H1 (cell line): ENCODE results near the gene RPL7A. TPM values are rescaled to one million over a fixed set of nuclear protein-coding genes. Genes with fewer than 3 reads are reported as not detected.

Experiments used
- ASH2L ChIP-seq: fragments of 200-600, 300-600 bp; sonication (generic); IDR thresholded peaks from one replicate; pipeline ENCODE4 v1.7.1; 2017; ENCODE audit warnings: low read length
- BRCA1 ChIP-seq: IDR thresholded peaks from 2 replicates; pipeline ENCODE4 v1.6.1; 2012; ENCODE audit warnings: low read depth, low read length, improper control_type of control experiment
- KDM1A ChIP-seq: fragments of 200-600, 300-600 bp; sonication (generic); IDR thresholded peaks from 2 replicates; pipeline ENCODE4 v1.7.1; 2016; ENCODE audit warnings: mild to moderate bottlenecking, low read length, borderline replicate concordance
- POLR2AphosphoS5 ChIP-seq: IDR thresholded peaks from 2 replicates; pipeline ENCODE4 v1.6.1; 2011; ENCODE audit warnings: low read depth, low read length
- POU5F1 ChIP-seq: IDR thresholded peaks from 2 replicates; pipeline ENCODE4 v1.6.1; 2011; ENCODE audit warnings: low read depth, mild to moderate bottlenecking, low read length, moderate library complexity
- RFX5 ChIP-seq: IDR thresholded peaks from 2 replicates; pipeline ENCODE4 v1.6.1; 2011; ENCODE audit warnings: low read depth, low read length, improper control_type of control experiment, borderline replicate concordance
- polyA plus RNA-seq, 7 experiments: library from polyadenylated mRNA; depleted of rRNA in 3 of 7; stranded (reverse) in 5 of 7; unstranded in 2 of 7; fragments of >200 nt in 5 of 7; fragments of 200-250 nt in 2 of 7; gene quantifications; 1 replicate in 5 of 7; 2 replicates in 1 of 7; 4 replicates in 1 of 7; pipeline versions ENCODE4 v1.2.1 to v1.2.3, GENCODE V29; 2011 to 2013; ENCODE audit warnings: missing spikeins in 2 of 7, mixed read lengths in 2 of 7
- total RNA-seq: library from RNA; stranded (reverse); fragmentation: NEBNext Ultra II Directional; extraction: Animal tissue kit (Norgen Biotek cat#: 25700); gene quantifications from 2 replicates; pipeline ENCODE4 v1.2.1, GENCODE V29; 2021
- TF ChIP-seq, protein P1 (sequence below): fragments of 300-600 bp; sonication (generic); IDR thresholded peaks from 2 replicates; pipeline ENCODE4 v1.7.1; 2012; ENCODE audit warnings: low read length, moderate library complexity, mild to moderate bottlenecking, inconsistent platforms; ENCODE audit not compliant: insufficient replicate concordance

Gene RPL7A
- total and polyA plus RNA-seq, 2 of the 8 experiments (the other 6 are each of a cell fraction or from before 2014, with no cell fraction given): 2,578 to 2,783 TPM

DNA sequence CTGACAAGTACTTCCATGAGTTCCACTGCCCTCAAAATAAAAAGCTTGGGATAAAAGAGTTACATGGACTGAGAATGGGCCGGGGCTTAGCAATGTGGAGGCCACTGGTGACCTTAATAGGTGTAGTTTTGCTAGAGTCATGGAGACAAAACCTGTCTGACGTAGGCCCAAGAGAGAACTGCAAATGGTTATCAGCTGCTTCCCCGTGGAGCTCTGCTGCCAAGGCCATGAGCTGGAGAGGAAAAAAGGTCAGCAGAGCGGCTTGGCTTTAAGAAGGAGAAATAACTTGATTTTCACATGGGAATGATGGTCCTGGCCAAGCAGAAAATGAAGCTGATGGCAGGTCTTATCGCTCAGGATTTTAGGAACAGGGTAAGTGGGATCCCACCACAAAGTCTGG lies 8.4 kb upstream of the RPL7A start (continued):
- TF ChIP-seq, protein P1, sequence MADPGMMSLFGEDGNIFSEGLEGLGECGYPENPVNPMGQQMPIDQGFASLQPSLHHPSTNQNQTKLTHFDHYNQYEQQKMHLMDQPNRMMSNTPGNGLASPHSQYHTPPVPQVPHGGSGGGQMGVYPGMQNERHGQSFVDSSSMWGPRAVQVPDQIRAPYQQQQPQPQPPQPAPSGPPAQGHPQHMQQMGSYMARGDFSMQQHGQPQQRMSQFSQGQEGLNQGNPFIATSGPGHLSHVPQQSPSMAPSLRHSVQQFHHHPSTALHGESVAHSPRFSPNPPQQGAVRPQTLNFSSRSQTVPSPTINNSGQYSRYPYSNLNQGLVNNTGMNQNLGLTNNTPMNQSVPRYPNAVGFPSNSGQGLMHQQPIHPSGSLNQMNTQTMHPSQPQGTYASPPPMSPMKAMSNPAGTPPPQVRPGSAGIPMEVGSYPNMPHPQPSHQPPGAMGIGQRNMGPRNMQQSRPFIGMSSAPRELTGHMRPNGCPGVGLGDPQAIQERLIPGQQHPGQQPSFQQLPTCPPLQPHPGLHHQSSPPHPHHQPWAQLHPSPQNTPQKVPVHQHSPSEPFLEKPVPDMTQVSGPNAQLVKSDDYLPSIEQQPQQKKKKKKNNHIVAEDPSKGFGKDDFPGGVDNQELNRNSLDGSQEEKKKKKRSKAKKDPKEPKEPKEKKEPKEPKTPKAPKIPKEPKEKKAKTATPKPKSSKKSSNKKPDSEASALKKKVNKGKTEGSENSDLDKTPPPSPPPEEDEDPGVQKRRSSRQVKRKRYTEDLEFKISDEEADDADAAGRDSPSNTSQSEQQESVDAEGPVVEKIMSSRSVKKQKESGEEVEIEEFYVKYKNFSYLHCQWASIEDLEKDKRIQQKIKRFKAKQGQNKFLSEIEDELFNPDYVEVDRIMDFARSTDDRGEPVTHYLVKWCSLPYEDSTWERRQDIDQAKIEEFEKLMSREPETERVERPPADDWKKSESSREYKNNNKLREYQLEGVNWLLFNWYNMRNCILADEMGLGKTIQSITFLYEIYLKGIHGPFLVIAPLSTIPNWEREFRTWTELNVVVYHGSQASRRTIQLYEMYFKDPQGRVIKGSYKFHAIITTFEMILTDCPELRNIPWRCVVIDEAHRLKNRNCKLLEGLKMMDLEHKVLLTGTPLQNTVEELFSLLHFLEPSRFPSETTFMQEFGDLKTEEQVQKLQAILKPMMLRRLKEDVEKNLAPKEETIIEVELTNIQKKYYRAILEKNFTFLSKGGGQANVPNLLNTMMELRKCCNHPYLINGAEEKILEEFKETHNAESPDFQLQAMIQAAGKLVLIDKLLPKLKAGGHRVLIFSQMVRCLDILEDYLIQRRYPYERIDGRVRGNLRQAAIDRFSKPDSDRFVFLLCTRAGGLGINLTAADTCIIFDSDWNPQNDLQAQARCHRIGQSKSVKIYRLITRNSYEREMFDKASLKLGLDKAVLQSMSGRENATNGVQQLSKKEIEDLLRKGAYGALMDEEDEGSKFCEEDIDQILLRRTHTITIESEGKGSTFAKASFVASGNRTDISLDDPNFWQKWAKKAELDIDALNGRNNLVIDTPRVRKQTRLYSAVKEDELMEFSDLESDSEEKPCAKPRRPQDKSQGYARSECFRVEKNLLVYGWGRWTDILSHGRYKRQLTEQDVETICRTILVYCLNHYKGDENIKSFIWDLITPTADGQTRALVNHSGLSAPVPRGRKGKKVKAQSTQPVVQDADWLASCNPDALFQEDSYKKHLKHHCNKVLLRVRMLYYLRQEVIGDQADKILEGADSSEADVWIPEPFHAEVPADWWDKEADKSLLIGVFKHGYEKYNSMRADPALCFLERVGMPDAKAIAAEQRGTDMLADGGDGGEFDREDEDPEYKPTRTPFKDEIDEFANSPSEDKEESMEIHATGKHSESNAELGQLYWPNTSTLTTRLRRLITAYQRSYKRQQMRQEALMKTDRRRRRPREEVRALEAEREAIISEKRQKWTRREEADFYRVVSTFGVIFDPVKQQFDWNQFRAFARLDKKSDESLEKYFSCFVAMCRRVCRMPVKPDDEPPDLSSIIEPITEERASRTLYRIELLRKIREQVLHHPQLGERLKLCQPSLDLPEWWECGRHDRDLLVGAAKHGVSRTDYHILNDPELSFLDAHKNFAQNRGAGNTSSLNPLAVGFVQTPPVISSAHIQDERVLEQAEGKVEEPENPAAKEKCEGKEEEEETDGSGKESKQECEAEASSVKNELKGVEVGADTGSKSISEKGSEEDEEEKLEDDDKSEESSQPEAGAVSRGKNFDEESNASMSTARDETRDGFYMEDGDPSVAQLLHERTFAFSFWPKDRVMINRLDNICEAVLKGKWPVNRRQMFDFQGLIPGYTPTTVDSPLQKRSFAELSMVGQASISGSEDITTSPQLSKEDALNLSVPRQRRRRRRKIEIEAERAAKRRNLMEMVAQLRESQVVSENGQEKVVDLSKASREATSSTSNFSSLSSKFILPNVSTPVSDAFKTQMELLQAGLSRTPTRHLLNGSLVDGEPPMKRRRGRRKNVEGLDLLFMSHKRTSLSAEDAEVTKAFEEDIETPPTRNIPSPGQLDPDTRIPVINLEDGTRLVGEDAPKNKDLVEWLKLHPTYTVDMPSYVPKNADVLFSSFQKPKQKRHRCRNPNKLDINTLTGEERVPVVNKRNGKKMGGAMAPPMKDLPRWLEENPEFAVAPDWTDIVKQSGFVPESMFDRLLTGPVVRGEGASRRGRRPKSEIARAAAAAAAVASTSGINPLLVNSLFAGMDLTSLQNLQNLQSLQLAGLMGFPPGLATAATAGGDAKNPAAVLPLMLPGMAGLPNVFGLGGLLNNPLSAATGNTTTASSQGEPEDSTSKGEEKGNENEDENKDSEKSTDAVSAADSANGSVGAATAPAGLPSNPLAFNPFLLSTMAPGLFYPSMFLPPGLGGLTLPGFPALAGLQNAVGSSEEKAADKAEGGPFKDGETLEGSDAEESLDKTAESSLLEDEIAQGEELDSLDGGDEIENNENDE: no peak
- no peak for TF ChIP-seq KDM1A
- no peak for TF ChIP-seq POU5F1
- no peak for TF ChIP-seq RFX5
- TF ChIP-seq POLR2AphosphoS5: no peak
- TF ChIP-seq ASH2L: no peak
- no peak for TF ChIP-seq BRCA1
